ENCODE measurements around the gene PPP4R4. TPM values are rescaled to one million over a fixed set of nuclear protein-coding genes. Genes with fewer than 3 reads are reported as not detected.

PPP4R4 gene
- total RNA-seq, 1 experiment from 2014 or later, result 3.9 TPM

DNA sequence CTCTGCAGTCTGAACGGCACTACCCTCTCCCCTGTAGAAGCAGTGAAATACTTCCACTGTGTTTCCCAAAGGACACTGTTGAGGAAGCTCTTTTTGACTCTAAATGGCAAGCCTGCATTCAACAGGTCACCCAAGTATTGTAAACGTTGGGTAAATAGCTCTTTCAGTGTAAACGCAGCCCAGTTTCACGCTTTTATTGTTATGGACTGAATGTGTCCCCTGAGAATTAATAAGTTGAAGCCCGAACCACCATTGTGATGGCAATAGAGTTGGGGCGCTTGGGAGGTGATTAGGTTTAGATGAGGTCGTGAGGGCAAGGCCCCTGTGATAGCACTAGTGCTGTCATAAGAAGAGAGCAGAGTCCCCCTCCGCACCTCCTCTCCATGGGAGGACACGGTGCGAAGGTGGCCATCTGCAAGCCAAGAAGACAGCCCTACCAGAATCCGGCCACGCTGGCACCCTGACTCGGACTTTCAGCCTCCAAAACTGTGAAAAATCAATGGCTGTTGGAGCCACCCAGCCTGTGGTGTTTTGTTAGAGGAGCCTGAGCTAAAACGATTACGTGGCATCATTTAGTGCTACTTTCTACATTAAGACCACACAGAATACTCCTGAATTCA is 117.9 kb downstream of the PPP4R4 start:
- Mint-ChIP-seq H3K4me1 (peaks cover 2 to 11% of the 10 kb centered on the region in 2 experiments; a peak in 3 of 4 replicates), H3K36me3 (ENCODE audit: insufficient read depth in 1 of 3, low read depth in 3 of 3) (no peaks in the 10 kb centered on the region), H3K27ac (peak overlapping the region in 1 of 3 experiments; percentile 14; a peak in 1 of 7 replicates), H3K27me3 (ENCODE audit: low read depth) (no peaks in the 10 kb centered on the region; the same call in 1 of the 2 replicates), H3K4me3 (no peak overlapping the region), H3K9me3 (no peaks in the 10 kb centered on the region)
- Histone ChIP-seq H4K8ac (replicated peaks; ENCODE audit: insufficient read length, low read depth, low read length) (no peak overlapping the region), H4K5ac (ENCODE audit: insufficient read length, low read depth, low read length) (no peak overlapping the region), H3K23ac (ENCODE audit: insufficient read length, low read depth, low read length) (no peak overlapping the region), H3K27ac (ENCODE audit: insufficient read length, low read depth, low read length) (no peak overlapping the region), H2BK15ac (ENCODE audit: low read depth, low read length) (no peak overlapping the region), H3K79me1 (ENCODE audit: insufficient read depth, low read depth, low read length, poor library complexity, severe bottlenecking) (no peaks in the 10 kb centered on the region), H3K9ac (ENCODE audit: extremely low read depth, insufficient read length, low read length) (no peak overlapping the region), H2AK5ac (ENCODE audit: insufficient read length, low read length) (no peak overlapping the region), H3K4me2 (ENCODE audit: insufficient read depth, insufficient read length, low read length) (no peak overlapping the region), H3K23me2 (ENCODE audit: insufficient read length, low read depth, low read length, poor library complexity, severe bottlenecking) (no peaks in the 10 kb centered on the region), H2BK5ac (ENCODE audit: insufficient read length, low read length) (no peak overlapping the region), H2BK20ac (ENCODE audit: low read depth, low read length, poor library complexity, severe bottlenecking) (no peak overlapping the region), H2AFZ (ENCODE audit: low read length) (no peak overlapping the region), H4K20me1 (ENCODE audit: control insufficient read depth, insufficient read depth, insufficient read length) (no peaks in the 10 kb centered on the region), H3K18ac (ENCODE audit: insufficient read length, low read depth, low read length) (no peak overlapping the region), H3K56ac (ENCODE audit: insufficient read length, low read depth, low read length) (no peak overlapping the region), H3K27me3 (ENCODE audit: insufficient read depth, low read length) (no peaks in the 10 kb centered on the region), H3K4me1 (ENCODE audit: insufficient read depth, low read length) (no peaks in the 10 kb centered on the region; the same call in 1 of the 2 replicates), H2BK120ac (ENCODE audit: low read depth, low read length, poor library complexity, severe bottlenecking) (no peak overlapping the region), H2BK12ac (ENCODE audit: insufficient read length, low read depth, low read length) (no peak overlapping the region), H3K14ac (ENCODE audit: insufficient read depth, low read length) (no peak overlapping the region; the same call in 1 of the 2 replicates), H3K4ac (ENCODE audit: low read depth, low read length) (no peak overlapping the region), H4K91ac (ENCODE audit: insufficient read length, low read depth, low read length) (no peak overlapping the region), H3K79me2 (ENCODE audit: insufficient read depth, low read length) (no peaks in the 10 kb centered on the region), H3T11ph (ENCODE audit: low read length) (no peak overlapping the region), H3K9me3 (ENCODE audit: control insufficient read depth, low read depth, low read length) (no peaks in the 10 kb centered on the region)
- DNase-seq, result no peak
- WGBS (ENCODE audit: extremely low coverage, insufficient read length, low lambda C conversion rate), result no CpG with 5 or more reads among the region's 15 CpGs
- TF ChIP-seq, protein P1, sequence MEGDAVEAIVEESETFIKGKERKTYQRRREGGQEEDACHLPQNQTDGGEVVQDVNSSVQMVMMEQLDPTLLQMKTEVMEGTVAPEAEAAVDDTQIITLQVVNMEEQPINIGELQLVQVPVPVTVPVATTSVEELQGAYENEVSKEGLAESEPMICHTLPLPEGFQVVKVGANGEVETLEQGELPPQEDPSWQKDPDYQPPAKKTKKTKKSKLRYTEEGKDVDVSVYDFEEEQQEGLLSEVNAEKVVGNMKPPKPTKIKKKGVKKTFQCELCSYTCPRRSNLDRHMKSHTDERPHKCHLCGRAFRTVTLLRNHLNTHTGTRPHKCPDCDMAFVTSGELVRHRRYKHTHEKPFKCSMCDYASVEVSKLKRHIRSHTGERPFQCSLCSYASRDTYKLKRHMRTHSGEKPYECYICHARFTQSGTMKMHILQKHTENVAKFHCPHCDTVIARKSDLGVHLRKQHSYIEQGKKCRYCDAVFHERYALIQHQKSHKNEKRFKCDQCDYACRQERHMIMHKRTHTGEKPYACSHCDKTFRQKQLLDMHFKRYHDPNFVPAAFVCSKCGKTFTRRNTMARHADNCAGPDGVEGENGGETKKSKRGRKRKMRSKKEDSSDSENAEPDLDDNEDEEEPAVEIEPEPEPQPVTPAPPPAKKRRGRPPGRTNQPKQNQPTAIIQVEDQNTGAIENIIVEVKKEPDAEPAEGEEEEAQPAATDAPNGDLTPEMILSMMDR (conservative IDR thresholded peaks at IDR 0.05), result no peak
